Ishikawa (cell line): Measurements from ENCODE around the gene COMMD8.

Experiments
- CEBPB ChIP-seq: IDR thresholded peaks from 2 replicates; pipeline ENCODE4 v1.6.1; 2012
- CREB1 ChIP-seq: IDR thresholded peaks from 2 replicates; pipeline ENCODE4 v1.6.1; 2012; ENCODE audit warnings: low read depth
- EGR1 ChIP-seq: IDR thresholded peaks from 2 replicates; pipeline ENCODE4 v1.6.1; 2012
- EP300 ChIP-seq: IDR thresholded peaks from 2 replicates; pipeline ENCODE4 v1.6.1; 2012; ENCODE audit warnings: borderline replicate concordance
- FOXM1 ChIP-seq: IDR thresholded peaks from 2 replicates; pipeline ENCODE4 v1.6.1; 2012; ENCODE audit warnings: low read depth, borderline replicate concordance
- MAX ChIP-seq: IDR thresholded peaks from 2 replicates; pipeline ENCODE4 v1.6.1; 2012
- NFIC ChIP-seq: IDR thresholded peaks from 2 replicates; pipeline ENCODE4 v1.6.1; 2012
- RAD21 ChIP-seq: IDR thresholded peaks from 2 replicates; pipeline ENCODE4 v1.6.1; 2012; ENCODE audit warnings: low read depth
- REST ChIP-seq: IDR thresholded peaks from 2 replicates; pipeline ENCODE4 v1.6.1; 2012; ENCODE audit warnings: low read depth, mild to moderate bottlenecking
- TAF1 ChIP-seq: IDR thresholded peaks from 2 replicates; pipeline ENCODE4 v1.6.1; 2012; ENCODE audit warnings: low read depth, mild to moderate bottlenecking
- TCF12 ChIP-seq: IDR thresholded peaks from 2 replicates; pipeline ENCODE4 v1.6.1; 2012; ENCODE audit warnings: low read depth
- TEAD4 ChIP-seq: IDR thresholded peaks from 2 replicates; pipeline ENCODE4 v1.6.1; 2012
- USF1 ChIP-seq: IDR thresholded peaks from 2 replicates; pipeline ENCODE4 v1.6.1; 2012
- YY1 ChIP-seq: IDR thresholded peaks from 2 replicates; pipeline ENCODE4 v1.6.1; 2012; ENCODE audit warnings: low read depth
- ZBTB7A ChIP-seq: IDR thresholded peaks from 2 replicates; pipeline ENCODE4 v1.6.1; 2012; ENCODE audit warnings: low read depth

COMMD8 gene

GRCh38 chr4:47471591-47471990 lies 8.1 kb upstream of the COMMD8 start:
- no peak for TF ChIP-seq CEBPB
- TF ChIP-seq TAF1 = no peak
- TF ChIP-seq MAX = no peak
- TF ChIP-seq EP300 = no peak
- no peak for TF ChIP-seq YY1
- TF ChIP-seq CREB1 = no peak
- no peak for TF ChIP-seq TEAD4
- no peak for TF ChIP-seq FOXM1
- no peak for TF ChIP-seq REST
- TF ChIP-seq ZBTB7A = no peak

- TF ChIP-seq TCF12 = no peak
- TF ChIP-seq USF1 = no peak
- no peak for TF ChIP-seq YY1
- TF ChIP-seq TEAD4 = no peak
- no peak for TF ChIP-seq RAD21
- TF ChIP-seq ZBTB7A = no peak
- no peak for TF ChIP-seq EGR1
- TF ChIP-seq CEBPB = no peak
- no peak for TF ChIP-seq TAF1
Observed at GRCh38 chr4:47471064-47471463, 7.6 kb upstream of the COMMD8 start.

GRCh38 chr4:47469951-47470350 lies 6.4 kb upstream of the COMMD8 start:
- TF ChIP-seq NFIC (no peak), FOXM1 (no peak), TAF1 (no peak), RAD21 (no peak), USF1 (no peak), ZBTB7A (no peak)

GRCh38 chr4:47468706-47469365 lies 5.3 kb upstream of the COMMD8 start:
- no peak for TF ChIP-seq TAF1
- TF ChIP-seq TEAD4 = no peak
- TF ChIP-seq USF1 = no peak
- no peak for TF ChIP-seq NFIC
- TF ChIP-seq MAX = no peak
- no peak for TF ChIP-seq FOXM1
- no peak for TF ChIP-seq ZBTB7A
- no peak for TF ChIP-seq RAD21
- TF ChIP-seq EGR1 = no peak
- TF ChIP-seq REST = no peak
- TF ChIP-seq CEBPB = no peak
- TF ChIP-seq TCF12 = no peak
- TF ChIP-seq EP300 = no peak
- no peak for TF ChIP-seq CREB1
- TF ChIP-seq YY1 = no peak

GRCh38 chr4:47466056-47466785 lies 2.7 kb upstream of the COMMD8 start:
- TF ChIP-seq TCF12 = no peak
- no peak for TF ChIP-seq YY1
- no peak for TF ChIP-seq NFIC
- no peak for TF ChIP-seq CEBPB
- no peak for TF ChIP-seq REST
- TF ChIP-seq TAF1 = no peak
- no peak for TF ChIP-seq FOXM1
- no peak for TF ChIP-seq EP300
- no peak for TF ChIP-seq EGR1
- no peak for TF ChIP-seq RAD21
- TF ChIP-seq ZBTB7A = no peak
- TF ChIP-seq USF1 = no peak
- TF ChIP-seq TEAD4 = no peak
- TF ChIP-seq MAX = no peak
- no peak for TF ChIP-seq CREB1
